Measurements from ENCODE around the gene IFNG. TPM values are rescaled to one million over a fixed set of nuclear protein-coding genes. Genes with fewer than 3 reads are reported as not detected.

Gene IFNG
- polyA plus RNA-seq, 1 donor (not counting 4 experiments of a cell fraction or from before 2014, with no cell fraction given), result not detected

GRCh38 chr12:68139001-68139400 lies 20.5 kb downstream of the IFNG start:
- no peak for TF ChIP-seq EZH2 (IDR thresholded peaks at IDR 0.05; ENCODE audit: low read length)
- no peak for TF ChIP-seq CTCF (optimal IDR thresholded peaks at IDR 0.05 in 1 of 3, IDR thresholded peaks at IDR 0.05 in 1 of 3, conservative IDR thresholded peaks at IDR 0.05 in 1 of 3; ENCODE audit: extremely low read depth in 1 of 3, insufficient read depth in 2 of 3, low read length in 3 of 3)
- H3K9ac ChIP-seq (ENCODE audit: control insufficient read depth, extremely low read depth, insufficient read depth, low read length), result no peak overlapping the region
- no peak overlapping the region for H3K27ac ChIP-seq (ENCODE audit: control insufficient read depth, insufficient read depth, low read length)
- dilution Hi-C loops (cut with MboI; ENCODE audit: extremely low pct_ligation_motif_present, low sequenced_read_pairs), result no loop called here
- H3K27me3 ChIP-seq (ENCODE audit: control insufficient read depth, extremely low read depth, insufficient read depth, low read length), result peaks cover 16% of the 10 kb centered on the region
- no peaks in the 10 kb centered on the region for H3K9me3 ChIP-seq (ENCODE audit: control insufficient read depth, low read depth, low read length)
- no peaks in the 10 kb centered on the region for H4K20me1 ChIP-seq (ENCODE audit: control insufficient read depth, extremely low read depth, insufficient read depth, low read length)
- FAIRE-seq (no peak), DNase-seq (ENCODE audit: low read depth, low spot score) (no peak)
- no peak overlapping the region for H3K4me2 ChIP-seq (ENCODE audit: control insufficient read depth, extremely low read depth, insufficient read depth, low read depth, low read length)
- H3K9me1 ChIP-seq (ENCODE audit: control insufficient read depth, extremely low read depth, insufficient read depth, low read length), result no peaks in the 10 kb centered on the region
- no peaks in the 10 kb centered on the region for H3K4me1 ChIP-seq (ENCODE audit: control insufficient read depth, extremely low read depth, insufficient read depth, low read length)
- no peak overlapping the region for H3K4me3 ChIP-seq (ENCODE audit: control insufficient read depth in 2 of 3, extremely low read depth in 1 of 3, insufficient read depth in 2 of 3, low read depth in 1 of 3, low read length in 3 of 3)
- H3K79me2 ChIP-seq (ENCODE audit: control insufficient read depth, insufficient read depth, low read length), result no peaks in the 10 kb centered on the region
- no peaks in the 10 kb centered on the region for H3K36me3 ChIP-seq (ENCODE audit: control insufficient read depth in 2 of 2, extremely low read depth in 1 of 2, insufficient read depth in 2 of 2, low read length in 2 of 2)
- H2AFZ ChIP-seq (ENCODE audit: control insufficient read depth, low read length), result no peak overlapping the region

GRCh38 chr12:68138480-68138879 lies 21.1 kb downstream of the IFNG start:
- H3K9me3 ChIP-seq (ENCODE audit: control insufficient read depth, low read depth, low read length), result no peaks in the 10 kb centered on the region
- H4K20me1 ChIP-seq (ENCODE audit: control insufficient read depth, extremely low read depth, insufficient read depth, low read length), result no peaks in the 10 kb centered on the region
- no peak overlapping the region for H3K4me2 ChIP-seq (ENCODE audit: control insufficient read depth, extremely low read depth, insufficient read depth, low read depth, low read length)
- H3K4me1 ChIP-seq (ENCODE audit: control insufficient read depth, extremely low read depth, insufficient read depth, low read length), result no peaks in the 10 kb centered on the region
- peaks cover 16% of the 10 kb centered on the region for H3K27me3 ChIP-seq (ENCODE audit: control insufficient read depth, extremely low read depth, insufficient read depth, low read length)
- H3K9ac ChIP-seq (ENCODE audit: control insufficient read depth, extremely low read depth, insufficient read depth, low read length), result no peak overlapping the region
- H3K27ac ChIP-seq (ENCODE audit: control insufficient read depth, insufficient read depth, low read length), result no peak overlapping the region
- no peaks in the 10 kb centered on the region for H3K79me2 ChIP-seq (ENCODE audit: control insufficient read depth, insufficient read depth, low read length)
- H3K36me3 ChIP-seq (ENCODE audit: control insufficient read depth in 2 of 2, extremely low read depth in 1 of 2, insufficient read depth in 2 of 2, low read length in 2 of 2), result no peaks in the 10 kb centered on the region
- H2AFZ ChIP-seq (ENCODE audit: control insufficient read depth, low read length), result no peak overlapping the region
- DNase-seq (ENCODE audit: low read depth, low spot score) (no peak), FAIRE-seq (no peak)
- no peak overlapping the region for H3K4me3 ChIP-seq (ENCODE audit: control insufficient read depth in 2 of 3, extremely low read depth in 1 of 3, insufficient read depth in 2 of 3, low read depth in 1 of 3, low read length in 3 of 3)
- dilution Hi-C loops (cut with MboI; ENCODE audit: extremely low pct_ligation_motif_present, low sequenced_read_pairs), result no loop called here
- H3K9me1 ChIP-seq (ENCODE audit: control insufficient read depth, extremely low read depth, insufficient read depth, low read length), result no peaks in the 10 kb centered on the region
- TF ChIP-seq EZH2 (IDR thresholded peaks at IDR 0.05; ENCODE audit: low read length) (no peak), CTCF (optimal IDR thresholded peaks at IDR 0.05 in 1 of 3, IDR thresholded peaks at IDR 0.05 in 1 of 3, conservative IDR thresholded peaks at IDR 0.05 in 1 of 3; ENCODE audit: extremely low read depth in 1 of 3, insufficient read depth in 2 of 3, low read length in 3 of 3) (no peak)

Measured in keratinocyte (primary cell).